CD4-positive, alpha-beta T cell treated with Interleukin-10 for 1 hour (primary cell): ENCODE results near the gene FAM163B.

Experiments
- DNase-seq: peaks from one replicate; pipeline ENCODE4 v3.0.0-alpha.2; 2020

The FAM163B gene

DNA sequence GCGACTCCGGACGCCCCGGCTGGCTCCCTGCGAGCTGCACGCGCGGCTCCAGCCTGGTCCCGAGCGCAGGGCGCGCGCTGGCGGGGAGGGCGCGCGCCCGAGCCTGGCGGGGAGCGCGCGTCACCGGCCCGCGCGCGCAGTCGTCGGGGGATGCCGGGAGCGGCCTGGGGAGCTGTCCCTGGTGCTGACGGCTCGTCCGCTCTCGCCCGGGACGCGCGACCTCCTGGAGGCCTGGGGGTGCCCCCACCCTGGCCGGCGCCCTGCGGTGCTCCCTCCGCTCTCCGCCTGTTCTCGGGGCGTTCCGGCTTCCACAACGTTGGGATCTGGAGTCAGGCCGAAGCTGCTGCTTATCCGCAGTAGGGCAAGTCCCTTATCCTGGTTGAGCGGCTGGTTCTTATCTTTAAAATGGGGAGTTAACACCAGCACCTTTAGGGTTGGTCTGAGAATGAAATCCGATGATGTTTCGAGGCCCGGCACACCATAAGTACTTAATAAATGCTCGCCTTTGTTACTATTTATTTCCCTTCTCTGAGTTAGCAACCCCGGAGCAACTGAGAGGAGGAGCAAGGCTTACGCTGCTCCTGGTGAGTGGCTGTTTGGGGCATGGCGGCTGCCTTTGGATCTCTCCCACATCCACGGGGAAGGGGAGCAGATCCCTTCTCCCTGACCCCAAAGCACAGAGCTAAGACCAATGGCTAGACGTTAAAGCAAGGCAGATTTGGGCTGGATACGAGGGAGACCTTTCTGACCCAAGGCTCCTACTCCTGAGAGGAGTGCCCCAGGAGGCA, at the start of gene FAM163B:
TSS of gene FAM163B (minus strand) at position 79 of the 788 bp plus-strand sequence. CDS start 29,166 bp downstream, outside the sequence.
- peak; percentile 21 for DNase-seq

GRCh38 chr9:133657120-133657661, 48.0 kb upstream of the FAM163B start:
- DNase-seq: no peak

DNA sequence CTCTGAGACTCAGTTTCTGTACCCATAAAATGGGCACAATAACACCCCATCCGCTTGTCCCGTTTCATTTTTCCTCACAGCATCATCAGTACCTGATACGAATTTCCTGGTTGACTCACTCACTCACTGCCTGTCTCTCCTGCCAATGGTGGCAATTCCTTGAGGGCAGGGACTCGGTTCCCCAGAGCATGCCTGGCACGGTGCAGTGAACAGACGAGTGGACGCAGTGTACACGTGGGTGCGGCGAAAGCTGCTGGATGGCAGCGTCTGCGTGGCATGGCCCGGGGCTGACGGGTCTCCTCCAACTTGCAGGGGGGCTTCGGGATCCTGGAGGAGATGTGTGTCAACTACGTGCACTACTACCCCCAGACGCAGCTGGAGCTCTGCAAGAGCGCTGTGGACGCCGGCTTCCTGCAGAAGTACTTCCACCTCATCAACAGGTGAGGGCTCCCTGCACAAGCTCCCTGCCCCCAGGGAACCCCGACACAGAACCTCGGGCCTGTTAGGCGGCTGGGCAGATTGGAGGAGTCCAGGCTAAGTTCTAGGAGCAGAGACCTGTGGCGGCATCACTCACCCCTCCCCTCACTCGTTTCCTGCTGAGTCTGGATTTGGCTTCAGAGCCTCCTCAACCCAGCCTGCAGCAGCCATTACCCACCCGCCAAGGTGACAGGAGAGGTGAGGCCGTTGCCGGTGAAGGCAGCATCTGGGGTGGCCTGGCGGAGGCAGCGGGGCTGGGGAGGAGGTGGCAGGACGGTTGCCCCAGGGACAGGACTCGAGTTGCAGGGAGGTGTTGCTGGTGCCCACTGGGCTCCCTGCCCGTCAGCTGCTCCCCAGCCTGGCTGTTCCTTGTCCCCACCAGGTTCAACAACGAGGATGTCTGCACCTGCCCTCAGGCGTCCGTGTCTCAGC, 47.3 kb upstream of the FAM163B start:
- DNase-seq: peak; percentile 48

GRCh38 chr9:133655701-133656100, 46.5 kb upstream of the FAM163B start:
- no peak for DNase-seq

DNA sequence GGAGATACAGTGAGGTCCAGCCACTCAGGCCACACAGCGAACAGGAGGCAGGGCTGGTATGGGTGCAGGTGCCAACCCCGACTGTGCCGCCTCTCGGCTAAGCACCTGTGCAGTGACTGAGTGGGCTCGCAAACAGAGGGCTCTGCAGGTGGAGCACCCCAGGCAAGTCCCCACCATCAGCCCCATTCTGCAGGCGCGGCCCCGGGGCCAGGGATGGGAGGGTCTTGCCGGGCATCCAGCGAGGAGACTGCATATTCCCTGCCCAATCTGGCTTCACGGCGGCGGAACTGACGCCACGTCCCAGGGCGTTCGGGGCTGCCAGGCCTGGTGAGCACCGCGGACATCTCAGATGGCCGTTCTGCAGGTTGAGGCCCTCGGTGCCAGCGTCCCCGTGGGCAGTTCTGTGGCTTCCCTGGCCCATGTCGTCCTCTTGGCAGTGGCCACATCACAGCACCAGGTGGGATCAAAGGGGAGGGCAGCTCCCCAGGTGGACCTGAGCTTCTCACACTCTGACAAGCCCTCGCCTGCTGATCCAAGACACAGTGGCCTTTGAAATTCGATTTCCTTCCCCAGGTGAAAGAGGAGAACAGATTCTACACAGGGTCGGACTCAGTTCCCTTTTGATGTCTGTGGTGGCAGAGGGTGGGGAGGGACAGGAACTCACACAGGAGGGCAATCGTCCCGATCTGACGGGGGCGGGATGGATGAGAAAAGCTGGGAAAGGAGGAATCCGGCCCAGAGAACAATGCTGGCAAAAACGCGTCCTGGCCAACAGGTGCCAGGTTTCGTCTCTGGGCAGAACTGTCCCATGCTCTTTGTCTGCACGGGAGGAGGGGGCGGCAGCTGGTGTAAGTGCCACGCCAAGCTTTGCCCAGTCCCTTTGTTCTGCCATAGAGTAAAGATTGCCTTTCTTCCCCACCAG, 45.8 kb upstream of the FAM163B start:
- no peak for DNase-seq

GRCh38 chr9:133653638-133654037, 44.4 kb upstream of the FAM163B start:
- DNase-seq: no peak

DNA sequence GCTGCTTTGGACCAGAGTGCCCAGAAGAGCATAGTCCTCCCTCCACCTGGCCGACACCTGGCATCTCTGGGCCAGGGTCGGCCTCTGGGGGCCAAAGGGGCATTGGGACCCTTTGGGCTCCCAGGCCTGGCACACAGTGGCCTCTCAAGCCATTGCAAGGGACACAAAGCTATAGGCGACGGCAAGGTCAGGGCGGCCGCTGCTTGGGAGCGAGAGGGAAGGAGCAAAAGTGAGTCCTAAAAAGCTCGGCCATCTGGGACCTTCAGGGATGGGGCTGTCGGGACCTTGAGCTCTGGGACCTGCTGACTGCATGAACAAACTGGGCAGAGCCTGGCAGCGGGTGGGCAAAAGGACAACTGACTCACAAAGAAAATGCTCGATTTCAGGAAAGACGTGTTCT, 40.8 kb upstream of the FAM163B start:
- DNase-seq: no peak

DNA sequence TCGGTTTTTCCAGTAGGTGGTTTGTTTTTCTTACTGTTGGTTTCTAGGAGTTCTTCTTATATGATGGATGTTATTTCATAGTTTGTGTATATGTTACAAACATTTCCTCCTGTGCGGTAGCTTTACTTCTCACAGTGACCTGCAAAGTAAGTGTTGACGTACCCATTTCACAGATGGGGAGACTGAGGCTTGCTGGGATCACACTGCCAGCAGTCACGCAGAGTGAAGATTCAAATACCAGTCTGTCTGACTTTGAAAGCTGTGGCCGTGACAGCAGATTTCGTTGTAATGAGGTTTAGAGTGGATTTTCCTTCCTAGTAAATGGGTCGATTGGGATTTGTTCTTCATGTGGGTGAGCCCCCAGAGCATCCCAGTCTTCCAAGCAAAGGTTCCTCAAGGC, 40.0 kb upstream of the FAM163B start:
- no peak for DNase-seq

GRCh38 chr9:133647765-133648469, 38.7 kb upstream of the FAM163B start:
- no peak for DNase-seq

DNA sequence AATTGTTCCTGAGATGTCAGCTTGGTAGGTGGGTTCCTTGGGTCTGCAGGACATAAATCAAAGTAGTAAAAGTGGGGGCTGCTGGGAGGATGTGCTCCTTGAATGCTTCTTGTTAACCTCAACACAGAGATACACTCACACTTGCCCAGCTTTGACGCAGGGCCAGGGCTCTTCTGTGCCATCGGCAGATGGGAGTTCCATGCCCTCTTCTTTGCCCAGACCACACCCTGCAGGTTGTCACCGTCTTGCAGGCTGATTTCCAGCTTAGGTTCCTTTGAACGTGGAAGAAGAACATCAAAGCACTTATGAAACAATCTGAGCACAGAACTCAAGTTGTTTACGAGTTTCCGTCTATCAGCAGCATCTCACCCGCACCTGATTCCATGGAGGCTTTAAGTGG, 38.0 kb upstream of the FAM163B start:
- DNase-seq: no peak

GRCh38 chr9:133645021-133645765, 36.0 kb upstream of the FAM163B start:
- DNase-seq: no peak

DNA sequence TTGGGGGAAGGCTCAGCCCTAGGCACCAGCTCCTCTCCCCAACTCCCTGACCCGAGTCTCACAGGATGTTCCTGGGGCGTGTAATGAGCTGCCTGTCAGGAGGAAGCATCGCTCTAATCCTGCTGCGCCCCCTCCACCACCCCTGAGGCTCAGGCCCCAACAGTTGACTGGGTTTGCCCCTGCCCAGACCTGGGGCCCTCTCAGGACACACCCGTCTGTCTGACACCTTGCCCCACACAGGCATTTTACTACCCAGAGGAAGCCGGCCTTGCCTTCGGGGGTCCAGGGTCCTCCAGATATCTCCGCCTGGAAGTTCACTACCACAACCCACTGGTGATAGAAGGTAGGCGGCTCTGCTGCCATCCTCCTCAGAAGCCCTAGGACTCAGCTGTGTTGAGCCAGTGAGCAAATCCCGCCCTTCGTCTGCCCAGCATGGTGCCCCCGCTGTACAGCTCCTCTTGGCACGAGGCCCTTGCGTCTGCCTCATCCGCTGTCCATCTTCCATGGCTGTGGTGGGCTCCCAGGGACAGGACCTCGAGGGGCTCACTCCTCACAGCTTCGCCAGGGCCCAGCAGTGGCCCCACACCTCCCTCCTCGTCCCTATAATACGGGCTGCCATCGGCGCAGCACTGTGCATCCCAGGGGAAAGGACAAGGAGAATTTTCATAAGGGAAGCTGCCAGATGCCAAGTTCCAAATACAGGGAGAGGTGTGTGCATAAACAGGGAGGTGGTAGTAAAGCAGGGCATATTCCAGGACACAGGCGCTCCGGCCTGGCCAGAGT, 35.0 kb upstream of the FAM163B start:
- no peak for DNase-seq

GRCh38 chr9:133643362-133643755, 34.2 kb upstream of the FAM163B start:
- no peak for DNase-seq

- DNase-seq: no peak
These were observed 33.6 kb upstream of the FAM163B start for GRCh38 chr9:133642708-133643361.

DNA sequence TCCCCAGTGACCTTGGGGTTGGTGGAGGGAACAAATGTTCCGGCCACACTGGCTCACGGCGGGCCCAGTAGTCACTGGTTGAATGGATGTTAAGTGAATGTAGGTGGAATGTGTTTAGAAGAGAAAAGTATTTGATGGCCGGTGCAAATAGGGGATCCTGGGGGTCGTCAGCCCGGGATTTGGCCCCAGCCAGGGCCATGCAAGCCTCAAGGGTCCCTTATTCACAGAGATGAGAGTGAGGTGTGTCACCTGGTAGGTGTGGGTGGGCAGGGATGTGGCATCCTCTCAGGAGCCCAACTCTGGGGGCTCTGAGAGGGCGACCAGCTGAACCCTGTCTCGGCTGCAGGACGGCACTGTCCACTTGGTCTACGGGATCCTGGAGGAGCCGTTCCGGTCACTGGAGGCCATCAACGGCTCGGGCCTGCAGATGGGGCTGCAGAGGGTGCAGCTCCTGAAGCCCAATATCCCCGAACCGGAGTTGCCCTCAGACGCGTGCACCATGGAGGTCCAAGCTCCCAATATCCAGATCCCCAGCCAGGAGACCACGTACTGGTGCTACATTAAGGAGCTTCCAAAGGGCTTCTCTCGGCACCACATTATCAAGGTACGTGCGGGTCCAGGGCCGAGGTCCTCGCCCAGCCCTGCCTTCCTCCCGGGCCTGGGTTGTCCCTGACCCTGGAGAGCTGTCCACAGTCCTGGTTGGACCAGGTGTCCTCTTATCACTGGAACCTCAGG, 32.8 kb upstream of the FAM163B start:
- no peak for DNase-seq

- DNase-seq: no peak
These were observed 32.1 kb upstream of the FAM163B start for GRCh38 chr9:133641396-133641655.

- DNase-seq: no peak
These were observed 31.6 kb upstream of the FAM163B start for GRCh38 chr9:133640580-133641395.

GRCh38 chr9:133640160-133640559, 31.0 kb upstream of the FAM163B start:
- DNase-seq: no peak
